GM19328 (cell line): ENCODE results near the gene ZNF497.
"Not testable (repeated sequence)": the region's sequence is repeated elsewhere in the genome, so short reads cannot be mapped to it uniquely, and the experiment has no call there.

Source experiments
- ATAC-seq: cut with Tn5 transposase; IDR thresholded peaks from one replicate; pipeline ENCODE4 v1.9.1; 2021; ENCODE audit warnings: mild to moderate bottlenecking, moderate library complexity; ENCODE audit not compliant: unreplicated experiment

ZNF497 gene

GRCh38 chr19:58394821-58395219 lies 32.3 kb upstream of the ZNF497 start:
- no peak for ATAC-seq

- ATAC-seq = no peak
These were observed 31.1 kb upstream of the ZNF497 start for GRCh38 chr19:58393725-58394033.

- ATAC-seq = no peak
These were observed 30.6 kb upstream of the ZNF497 start for GRCh38 chr19:58392945-58393724.

GRCh38 chr19:58388175-58388526 lies 25.6 kb upstream of the ZNF497 start:
- ATAC-seq = no peak

DNA sequence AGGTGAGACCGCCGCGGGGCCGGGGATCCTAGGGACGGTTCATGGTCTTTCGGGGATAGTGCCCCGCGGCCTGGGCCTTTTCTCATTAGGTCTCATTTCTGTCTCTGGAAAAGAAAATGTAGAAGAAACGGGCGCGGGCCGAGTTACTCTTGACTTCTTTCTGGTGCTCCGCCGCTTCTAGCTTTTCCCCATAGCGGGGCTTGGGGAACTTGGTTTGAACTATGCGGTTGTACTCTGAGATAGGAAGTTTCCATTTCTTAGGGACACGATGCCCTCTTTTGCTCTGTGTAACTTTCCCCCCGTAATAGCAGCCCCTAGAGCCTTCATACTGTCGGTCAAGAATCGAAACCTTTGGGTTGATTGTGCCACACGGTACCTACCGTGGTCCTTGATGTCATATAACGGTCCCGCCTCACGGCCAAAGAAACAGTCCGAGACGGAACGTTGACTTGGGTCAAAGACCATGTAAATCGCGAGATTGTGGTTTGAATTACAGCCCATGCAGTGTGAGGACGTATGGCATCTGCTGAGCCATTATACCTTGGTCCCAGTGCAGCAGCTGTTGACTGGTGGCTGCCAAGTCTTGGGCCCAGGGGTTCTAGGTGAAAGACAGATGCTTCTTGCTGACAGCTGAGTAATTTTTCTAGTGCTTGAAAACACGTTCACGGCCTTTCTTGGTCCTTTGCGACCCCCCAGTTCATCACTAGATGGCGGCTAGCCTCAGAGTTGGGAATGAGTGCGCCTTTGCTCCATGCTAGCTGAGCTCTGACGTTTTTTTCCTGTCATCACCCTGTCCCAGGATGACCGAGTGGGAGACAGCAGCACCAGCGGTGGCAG lies 25.0 kb upstream of the ZNF497 start:
- no peak for ATAC-seq

DNA sequence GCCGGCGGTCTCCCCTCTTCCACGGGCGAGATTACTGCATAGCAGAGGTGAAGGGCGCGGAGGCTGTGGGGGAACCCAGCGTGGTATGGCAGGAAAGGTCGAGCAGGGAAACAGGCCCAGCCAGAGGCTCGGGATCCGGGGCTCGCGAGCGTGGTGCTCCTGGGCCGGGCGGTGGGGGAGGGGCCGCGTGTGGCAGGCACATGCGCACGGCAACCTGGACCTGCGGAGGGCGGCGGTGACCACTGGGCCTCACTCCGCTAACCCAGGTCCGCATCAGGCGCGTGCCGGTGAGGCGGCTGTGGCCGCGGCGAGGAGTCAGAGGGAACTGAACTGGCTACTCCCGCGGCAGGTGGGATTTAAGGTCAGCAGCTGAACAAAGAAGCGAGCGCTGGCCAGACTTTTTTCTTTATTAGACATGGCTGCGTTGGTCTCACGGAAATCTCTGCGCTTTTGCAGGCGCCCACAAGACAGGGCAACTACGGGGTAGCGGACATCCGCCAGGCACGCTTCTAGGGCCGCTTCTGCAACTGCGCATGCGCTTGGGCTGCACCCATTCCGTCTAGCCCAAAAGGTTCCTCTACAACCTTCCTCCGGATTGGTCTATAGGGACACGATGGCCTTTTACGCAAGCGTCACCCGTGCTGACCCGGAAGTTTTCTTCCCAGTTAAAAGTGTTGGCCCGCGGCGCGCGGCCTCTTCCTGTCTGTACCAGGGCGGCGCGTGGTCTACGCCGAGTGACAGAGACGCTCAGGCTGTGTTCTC lies 24.2 kb upstream of the ZNF497 start, which contains the start of gene RPS5:
RPS5 (plus strand) TSS at position 694 of the 762 bp plus-strand sequence. CDS start 869 bp downstream, outside the sequence.
- ATAC-seq = peak; percentile 84

DNA sequence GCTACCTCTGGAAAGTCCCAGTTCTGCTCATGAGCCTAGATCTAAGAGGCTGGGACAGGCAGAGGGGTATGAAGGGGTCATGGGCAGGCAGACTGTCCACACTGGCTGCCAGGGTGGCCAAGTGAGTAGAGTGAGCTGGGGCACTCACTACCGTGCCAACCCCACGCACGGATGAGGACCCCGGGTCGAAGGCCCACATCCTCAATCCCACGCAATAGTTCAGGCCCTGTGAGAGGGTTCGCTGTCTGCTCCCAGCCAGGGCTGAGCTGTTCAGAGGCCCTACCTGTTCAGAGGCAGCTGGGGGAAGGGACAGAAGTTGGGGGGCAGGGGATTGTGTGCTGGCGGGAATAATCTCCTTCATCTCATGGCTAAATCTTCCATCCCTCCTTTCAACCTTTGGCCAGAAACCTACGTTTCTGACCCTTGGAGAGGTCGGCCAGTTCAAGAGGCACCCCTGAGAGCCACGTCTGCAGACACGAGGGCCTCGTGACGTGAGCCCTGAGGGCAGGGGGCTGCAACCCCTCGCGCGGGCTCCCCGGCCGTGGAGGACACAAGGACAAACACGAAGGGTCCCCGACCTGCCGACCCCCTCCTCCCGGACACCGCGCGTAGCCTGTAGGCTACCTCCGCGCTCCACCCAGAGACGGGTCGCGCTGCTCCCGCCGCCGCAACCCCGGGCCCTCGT lies 23.5 kb upstream of the ZNF497 start:
- ATAC-seq = peak; percentile 19

- ATAC-seq = no peak
These were observed 22.9 kb upstream of the ZNF497 start for GRCh38 chr19:58385313-58385890.

DNA sequence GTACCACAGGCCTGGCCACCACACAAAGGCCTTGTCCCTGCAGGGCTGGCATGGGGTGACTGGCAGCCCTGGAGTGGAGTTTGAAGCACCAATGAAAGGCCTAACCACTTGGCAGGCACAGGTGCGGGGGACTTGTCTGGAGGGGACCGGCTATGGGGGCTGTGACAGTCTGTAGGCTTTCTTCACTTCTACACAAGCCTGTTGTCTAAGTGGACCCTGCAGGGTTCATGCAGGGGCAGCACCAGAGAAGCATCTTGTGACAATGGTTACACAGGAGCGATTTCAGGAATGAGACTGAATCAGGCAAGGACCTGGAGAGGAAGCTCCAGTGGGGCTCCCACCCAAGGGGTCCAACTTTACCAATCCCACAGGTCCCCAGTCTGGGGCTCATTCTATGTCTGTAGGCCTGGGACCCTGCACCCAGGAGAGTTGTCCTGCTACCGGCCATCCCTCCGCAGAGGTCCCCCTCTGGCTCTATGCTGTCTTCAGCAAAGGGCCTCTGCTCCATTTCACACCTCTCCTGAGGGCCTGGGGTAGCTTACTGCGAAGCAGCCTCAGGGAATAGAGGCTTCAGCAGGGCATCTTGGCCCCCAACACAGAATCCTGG lies 20.5 kb upstream of the ZNF497 start:
- ATAC-seq = no peak

DNA sequence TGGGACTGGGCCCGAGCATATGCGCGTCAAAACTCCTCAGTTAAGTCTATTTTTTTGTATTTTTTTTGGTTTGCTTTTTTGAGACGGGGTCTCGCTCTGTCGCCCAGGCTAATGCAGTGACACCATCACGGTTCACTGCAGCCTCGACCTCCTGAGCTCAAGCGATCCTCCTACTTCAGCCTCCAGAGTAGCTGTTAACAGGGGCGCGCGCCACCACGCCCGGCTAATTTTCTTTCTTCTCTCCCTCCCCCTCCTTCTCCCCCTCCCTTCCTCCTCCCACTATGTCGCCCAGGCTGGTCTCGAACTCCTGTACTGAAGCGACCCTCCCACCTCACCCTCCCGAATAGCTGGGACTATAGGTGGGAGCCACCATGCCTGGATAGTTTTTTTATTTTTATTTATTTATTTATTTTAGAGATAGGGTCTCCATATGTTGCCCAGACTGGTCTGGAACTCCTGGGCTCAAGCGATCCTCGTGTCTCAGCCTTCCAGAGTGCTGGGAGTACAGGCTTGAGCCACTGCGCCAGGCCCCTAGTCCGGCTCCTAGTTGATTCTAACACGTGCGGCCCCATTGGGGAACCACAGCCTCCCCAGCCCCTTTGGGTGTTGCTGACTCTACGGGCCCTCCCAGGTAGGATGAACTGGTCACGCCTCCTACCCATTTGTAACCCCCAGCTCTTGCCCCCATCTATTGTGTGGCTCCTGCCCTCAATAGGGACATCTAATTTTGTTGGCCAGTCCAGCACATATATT lies 19.1 kb upstream of the ZNF497 start:
- ATAC-seq = no peak

DNA sequence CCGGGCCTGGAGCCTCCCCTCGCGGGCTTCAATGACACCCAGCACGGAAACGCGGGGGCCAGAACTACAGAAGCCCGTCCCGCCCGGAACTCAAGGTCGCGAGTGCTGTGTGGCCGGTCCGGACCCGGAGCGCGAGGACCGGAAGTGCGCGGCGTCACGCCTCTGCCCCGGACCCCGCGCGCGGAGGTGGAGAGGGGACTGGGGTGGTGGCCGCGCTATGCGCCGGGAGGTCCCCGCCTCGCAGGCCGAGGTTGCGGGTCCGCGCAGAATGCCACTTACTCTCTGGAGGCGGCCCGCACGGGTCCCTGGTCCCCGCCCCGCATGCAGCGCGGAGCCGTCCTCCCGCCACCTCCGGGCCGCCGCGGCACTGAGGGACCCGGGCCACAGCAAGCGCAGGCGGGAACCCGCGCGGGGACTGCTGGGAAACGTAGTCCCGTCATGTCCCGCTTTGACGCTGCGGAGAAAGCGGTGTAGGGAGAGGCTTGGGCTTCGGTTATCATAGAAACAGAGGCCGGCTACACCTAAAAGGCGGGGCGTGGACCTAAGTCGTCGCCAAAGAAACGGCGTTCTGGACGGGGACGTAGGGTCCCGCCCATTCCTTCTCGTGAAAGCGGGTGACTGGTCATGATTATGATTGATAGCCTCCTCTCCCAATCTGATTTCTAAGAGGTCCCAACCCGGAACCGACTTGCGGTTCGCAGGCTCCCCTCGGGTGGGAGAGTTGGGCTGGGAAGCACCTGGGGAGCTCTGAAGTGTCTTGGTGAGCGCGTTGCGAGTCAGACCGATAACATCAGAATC lies 18.3 kb upstream of the ZNF497 start, which contains the start of gene ZNF837:
ZNF837 (minus strand) TSS at position 369 of the 798 bp plus-strand sequence. CDS start 11,698 bp downstream, outside the sequence.
- ATAC-seq = peak; percentile 86

GRCh38 chr19:58380037-58380661 lies 17.6 kb upstream of the ZNF497 start:
- ATAC-seq = no peak

DNA sequence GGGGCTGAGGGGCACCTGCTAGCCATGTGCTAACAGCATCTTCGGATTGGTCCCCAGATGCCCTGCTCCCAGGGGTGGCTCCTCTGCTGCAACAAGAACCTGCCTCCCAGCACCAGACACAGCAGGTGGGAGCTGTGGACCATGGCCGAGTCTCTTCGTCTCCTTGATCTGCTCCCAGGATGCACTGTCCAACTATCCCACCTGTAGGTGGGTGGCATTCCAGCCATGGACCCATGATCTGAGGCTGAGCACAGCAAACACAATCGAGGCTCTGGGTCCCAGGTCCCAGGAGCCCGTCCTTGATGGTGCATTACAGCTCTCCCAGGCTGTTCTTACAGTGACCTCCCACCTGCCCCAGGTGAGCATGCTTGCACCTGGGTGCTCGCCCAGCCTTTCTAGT lies 16.7 kb upstream of the ZNF497 start:
- ATAC-seq = no peak

- ATAC-seq = not testable (repeated sequence)
These were observed 14.2 kb upstream of the ZNF497 start for GRCh38 chr19:58376724-58377123.

GRCh38 chr19:58374200-58374599 lies 11.6 kb upstream of the ZNF497 start:
- no peak for ATAC-seq

- ATAC-seq = no peak
These were observed 10.0 kb upstream of the ZNF497 start for GRCh38 chr19:58372311-58373133.
